NK-92 (cell line): Measurements from ENCODE around the gene IRS2.

ENCODE experiments used
- DNase-seq: peaks from one replicate; lab custom pipeline; 2025; ENCODE audit not compliant: unreplicated experiment; lab: John Stamatoyannopoulos, UW

Gene IRS2

GRCh38 chr13:109780845-109781383 is 5.5 kb downstream of the IRS2 start:
- DNase-seq = no peak

DNA sequence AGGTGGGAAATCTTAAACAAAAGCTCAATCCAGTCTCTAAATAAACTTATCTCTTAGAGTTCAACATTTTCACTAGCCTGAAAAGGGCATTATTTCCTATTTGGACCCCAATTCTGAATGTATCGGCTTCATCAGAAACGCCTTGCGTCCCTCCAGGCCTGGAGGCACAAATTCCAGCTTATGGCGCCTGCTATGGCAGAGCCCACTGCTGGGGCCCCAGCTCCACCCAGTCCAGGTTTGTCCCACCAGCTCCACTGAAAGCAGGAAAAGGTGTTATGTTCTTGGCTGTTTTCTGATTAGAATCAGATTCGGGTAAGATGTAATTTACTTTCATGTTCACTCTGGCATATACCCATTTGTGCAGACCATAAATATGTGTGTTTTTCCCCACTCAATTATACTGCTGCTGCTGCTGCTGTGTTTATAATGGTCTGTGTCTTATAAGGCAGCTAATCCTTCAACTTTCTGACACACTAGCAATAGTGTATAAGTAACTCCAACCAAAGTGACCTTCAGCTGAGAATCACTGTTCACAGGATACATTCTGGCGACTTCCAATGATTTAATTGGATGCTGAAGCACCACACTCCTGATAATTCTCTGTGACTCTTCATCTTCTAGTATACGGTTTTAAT is 6.4 kb downstream of the IRS2 start:
- no peak for DNase-seq

- DNase-seq = no peak
Observed at GRCh38 chr13:109779074-109779473, 7.3 kb downstream of the IRS2 start.

- DNase-seq = no peak
Observed at GRCh38 chr13:109778102-109778542, 8.3 kb downstream of the IRS2 start.

DNA sequence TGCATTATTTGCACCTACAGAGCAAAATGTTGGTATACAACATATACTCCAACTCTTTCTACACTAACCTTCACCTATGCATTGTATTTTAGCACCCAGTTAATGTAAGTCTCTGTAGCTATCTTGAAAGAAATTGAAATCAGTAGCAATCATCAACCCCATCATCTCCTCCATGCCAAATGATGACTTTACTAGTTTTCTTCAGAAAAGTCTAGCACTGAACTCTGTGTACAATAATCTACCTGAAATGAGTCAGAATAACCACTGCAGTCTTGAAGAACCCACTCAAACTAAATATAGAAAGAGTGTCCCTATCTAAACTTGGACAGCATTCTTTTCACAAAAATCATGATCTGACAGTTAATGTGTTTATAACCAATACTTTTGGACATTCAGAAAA is 9.8 kb downstream of the IRS2 start:
- no peak for DNase-seq

- DNase-seq = no peak
Observed at GRCh38 chr13:109773786-109774185, 12.6 kb downstream of the IRS2 start.

GRCh38 chr13:109773276-109773675 is 13.1 kb downstream of the IRS2 start:
- DNase-seq = no peak

- no peak for DNase-seq
Observed at GRCh38 chr13:109771926-109772325, 14.5 kb downstream of the IRS2 start.

GRCh38 chr13:109770436-109770835 is 15.9 kb downstream of the IRS2 start:
- no peak for DNase-seq

DNA sequence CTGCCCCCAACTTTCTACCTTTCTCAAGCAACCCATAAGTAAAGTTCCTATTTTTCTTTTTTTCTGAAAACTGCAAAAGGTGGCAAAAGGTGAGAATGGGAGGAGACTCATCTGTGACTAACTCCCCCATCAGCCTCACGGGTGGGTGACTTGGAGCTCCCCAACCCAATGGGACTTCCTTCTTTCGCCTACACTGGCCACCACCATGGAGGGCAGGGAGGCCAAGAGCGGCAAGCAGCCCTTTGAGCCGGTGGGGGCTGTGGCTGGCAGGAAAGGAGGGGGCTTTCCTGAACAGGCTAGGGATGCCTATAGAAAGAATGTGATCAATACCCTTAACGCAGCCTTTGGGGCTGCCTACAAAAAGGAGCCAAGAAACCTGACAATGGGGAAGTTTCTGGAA is 16.5 kb downstream of the IRS2 start:
- DNase-seq = no peak

GRCh38 chr13:109769275-109769674 is 17.1 kb downstream of the IRS2 start:
- DNase-seq = no peak

DNA sequence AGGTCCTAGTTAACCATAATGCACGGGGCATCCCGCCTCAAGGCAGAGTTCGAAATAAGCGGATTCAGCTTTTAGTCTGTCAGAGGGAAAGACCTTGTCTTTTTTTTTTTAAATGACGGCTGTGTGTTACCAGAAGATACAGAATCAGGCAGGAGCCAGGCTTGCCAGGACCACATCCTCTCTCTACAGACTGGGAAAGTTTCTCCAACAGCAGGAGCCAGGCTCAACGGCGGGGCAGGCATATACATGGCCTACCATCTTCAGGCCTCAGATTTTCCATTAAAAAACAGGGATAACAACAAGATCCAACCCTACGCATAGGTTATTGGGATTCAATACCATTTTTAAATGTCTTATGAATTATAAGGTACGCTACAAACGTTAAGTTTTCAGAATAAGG is 17.8 kb downstream of the IRS2 start:
- DNase-seq = no peak

DNA sequence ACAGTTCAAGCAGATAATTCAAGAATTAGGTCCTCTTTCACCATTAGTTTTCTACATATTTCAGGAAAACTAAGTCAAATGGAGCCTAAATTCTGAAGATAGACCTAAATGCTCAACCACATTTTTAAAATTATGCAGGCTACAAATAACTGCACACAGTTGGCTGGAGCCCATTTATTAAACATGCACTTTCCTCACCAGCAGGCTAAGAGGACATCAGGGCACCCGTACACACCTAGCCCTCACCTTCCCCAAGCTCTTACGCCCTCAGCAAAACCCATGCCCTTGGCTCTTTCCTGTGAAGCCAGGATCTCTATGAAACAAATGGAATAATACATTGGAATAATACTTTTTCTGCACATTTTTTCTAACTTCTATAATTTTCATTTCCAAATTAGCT is 18.2 kb downstream of the IRS2 start:
- no peak for DNase-seq

DNA sequence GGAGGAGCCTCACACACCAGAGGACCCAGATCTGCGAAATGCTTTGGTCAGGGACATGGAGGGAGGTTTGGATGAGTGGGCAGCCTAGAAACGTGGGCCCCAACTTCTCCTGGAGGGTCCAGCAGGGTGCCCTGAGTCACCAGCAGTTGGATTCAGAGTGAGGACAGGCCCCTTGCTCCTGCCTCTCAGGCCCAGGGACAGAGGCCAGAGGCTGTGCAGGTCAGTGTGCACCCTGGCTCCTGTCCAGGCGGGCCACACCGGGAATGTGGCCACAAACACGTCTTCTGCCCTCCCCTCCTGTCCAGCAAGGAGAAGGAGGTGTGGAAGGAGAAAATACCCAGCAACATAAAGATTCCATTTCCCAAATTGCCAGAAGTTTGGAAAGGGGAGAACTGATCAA is 19.4 kb downstream of the IRS2 start:
- DNase-seq = no peak

- DNase-seq = no peak
Observed at GRCh38 chr13:109764470-109765291, 21.7 kb downstream of the IRS2 start.

DNA sequence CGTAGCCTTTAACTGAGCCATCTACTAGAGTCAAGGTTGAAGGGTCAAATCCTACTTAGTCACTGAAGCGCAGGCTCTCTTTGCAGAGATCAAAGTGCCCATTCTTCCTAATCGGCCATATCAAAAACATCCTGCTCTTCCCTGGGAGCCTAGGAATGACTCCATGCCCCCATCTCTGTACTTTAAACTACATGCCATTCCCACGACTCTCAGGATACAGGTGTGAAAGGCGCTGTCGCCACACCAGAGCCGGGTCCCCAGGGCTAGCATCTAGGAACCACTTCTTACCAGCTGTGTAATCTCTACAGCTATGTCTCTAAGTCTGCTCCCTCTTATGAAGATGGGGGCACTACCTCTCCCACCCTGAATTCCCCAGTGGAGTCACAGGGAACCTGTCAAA is 22.3 kb downstream of the IRS2 start:
- no peak for DNase-seq

- DNase-seq = no peak
Observed at GRCh38 chr13:109762791-109763190, 23.6 kb downstream of the IRS2 start.

DNA sequence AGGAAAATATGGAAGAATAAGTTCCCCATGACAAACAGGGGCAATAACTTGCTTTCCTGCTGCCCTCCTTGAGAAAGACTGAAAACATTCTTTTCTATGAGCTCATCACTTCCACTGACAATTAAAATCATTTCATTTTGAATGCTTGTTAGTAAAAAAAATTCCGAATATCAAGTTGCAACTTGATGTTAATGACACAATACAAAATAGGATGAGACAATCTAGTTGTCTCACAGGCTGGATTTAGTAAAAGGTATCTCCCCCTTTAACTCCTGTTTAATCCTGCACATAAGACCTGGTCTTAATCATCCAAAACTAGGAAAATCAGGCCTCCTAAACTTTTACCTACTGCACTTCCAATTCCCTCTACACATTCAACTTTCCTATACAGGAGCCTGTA is 24.7 kb downstream of the IRS2 start:
- no peak for DNase-seq

DNA sequence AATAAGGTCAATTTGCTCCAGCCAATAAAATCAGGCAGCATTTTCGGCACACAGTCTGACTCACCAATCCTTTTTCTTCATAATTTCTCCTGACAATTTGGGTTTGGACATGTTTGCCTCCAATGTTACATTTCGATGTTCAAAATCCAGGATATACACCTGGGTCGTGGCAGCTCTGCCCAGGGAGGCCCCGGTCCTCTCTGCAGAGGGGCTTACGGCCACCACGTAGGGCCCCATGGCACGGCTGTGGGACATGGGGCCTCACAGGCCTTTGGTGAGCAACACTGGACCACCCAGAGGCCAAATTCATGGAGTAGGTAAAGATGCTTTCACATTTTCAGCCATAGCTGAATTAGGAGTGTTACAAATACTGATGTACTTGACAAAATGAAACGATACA is 25.4 kb downstream of the IRS2 start:
- DNase-seq = no peak

DNA sequence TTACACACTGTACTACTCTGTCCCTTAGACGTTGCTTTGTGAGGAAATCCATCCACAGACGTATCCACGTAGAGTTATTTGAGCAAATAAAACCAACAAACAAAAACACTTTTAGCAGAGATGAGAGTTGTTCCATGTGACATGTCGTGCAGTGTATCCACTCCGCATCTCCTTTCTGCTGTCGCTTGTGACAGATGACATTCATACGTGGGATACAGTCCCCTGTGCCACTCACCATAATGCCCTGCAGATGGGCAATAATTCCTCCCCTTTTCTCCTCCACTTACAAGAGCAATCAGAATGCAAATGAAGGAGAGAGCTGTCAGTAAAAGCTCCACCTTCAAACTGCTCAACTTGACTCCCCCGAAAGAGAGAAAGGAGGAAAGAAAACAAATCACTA is 26.0 kb downstream of the IRS2 start:
- DNase-seq = no peak

- no peak for DNase-seq
Observed at GRCh38 chr13:109759609-109760008, 26.8 kb downstream of the IRS2 start.

- no peak for DNase-seq
Observed at GRCh38 chr13:109758937-109759480, 27.4 kb downstream of the IRS2 start.
